Measurements from ENCODE around the gene PPP1R7. TPM values are rescaled to one million over a fixed set of nuclear protein-coding genes. Genes with fewer than 3 reads are reported as not detected.

PPP1R7 gene
- total and polyA plus RNA-seq, 2 of the 4 experiments (the other 2 are of a cell fraction): 60.8 to 70.0 TPM

- Histone ChIP-seq H2BK5ac (ENCODE audit: low read depth, low read length, poor library complexity, severe bottlenecking) (no peak overlapping the region), H3K79me1 (ENCODE audit: low read depth in 1 of 2, low read length in 2 of 2) (no peaks in the 10 kb centered on the region), H3K56ac (ENCODE audit: extremely low read depth, insufficient read depth, low read length) (no peak overlapping the region), H4K20me1 (ENCODE audit: insufficient read depth, low read length) (no peaks in the 10 kb centered on the region; the same call in 1 of the 2 replicates), H3K18ac (ENCODE audit: low read depth, low read length) (no peak overlapping the region), H3K9ac (ENCODE audit: low read depth, low read length) (no peak overlapping the region), H4K91ac (ENCODE audit: insufficient read depth, low read depth, low read length) (no peak overlapping the region), H3K4me2 (ENCODE audit: low read depth, low read length) (no peak overlapping the region), H3K4me1 (ENCODE audit: control insufficient read depth, insufficient read depth, low read length) (no peaks in the 10 kb centered on the region), H3K4me3 (ENCODE audit: insufficient read depth, low read depth, low read length) (no peak overlapping the region), H3K4ac (ENCODE audit: low read depth, low read length) (no peak overlapping the region), H2BK120ac (ENCODE audit: low read depth, low read length) (no peak overlapping the region), H3K9me3 (ENCODE audit: control insufficient read depth, insufficient read depth, low read length) (no peaks in the 10 kb centered on the region), H2AFZ (replicated peaks; ENCODE audit: low read length, poor library complexity) (no peak overlapping the region), H3K9me1 (ENCODE audit: insufficient read depth, low read length) (no peaks in the 10 kb centered on the region), H3K27me3 (ENCODE audit: control insufficient read depth, insufficient read depth, low read length) (peaks cover 9% of the 10 kb centered on the region), H3K23ac (ENCODE audit: low read depth, low read length) (no peak overlapping the region), H3K27ac (ENCODE audit: insufficient read depth, low read length) (no peak overlapping the region), H2AK5ac (ENCODE audit: low read depth, low read length) (no peak overlapping the region), H2AK9ac (replicated peaks; ENCODE audit: low read depth, low read length, poor library complexity) (no peak overlapping the region), H2BK20ac (ENCODE audit: low read depth, low read length) (no peak overlapping the region), H3K14ac (replicated peaks; ENCODE audit: low read depth, low read length) (no peak overlapping the region), H4K8ac (ENCODE audit: low read depth in 2 of 2, low read length in 2 of 2) (no peak overlapping the region), H3K36me3 (ENCODE audit: control insufficient read depth, insufficient read depth, low read length) (peaks cover 5% of the 10 kb centered on the region), H4K5ac (ENCODE audit: low read depth, low read length) (no peak overlapping the region), H2BK15ac (ENCODE audit: low read depth, low read length) (no peak overlapping the region)
- dilution Hi-C loops (cut with HindIII; ENCODE audit: low sequenced_read_pairs, unreplicated experiment): no loop called here
- POLR2A ChIA-PET (ENCODE audit: unreplicated experiment): no interaction called here
- CTCF ChIA-PET: no interaction called here
- ATAC-seq (ENCODE audit: low read depth) (no peak), DNase-seq (no peak)
- in situ Hi-C loops (cut with MboI; ENCODE audit: low sequenced_read_pairs): no loop called here
- intact Hi-C loops (cut with micrococcal nuclease): no loop called here
- BruUV-seq (replicated peaks): no TSS peak
- WGBS, 2 experiments (ENCODE audit: extremely low coverage in 2 of 2, insufficient read length in 1 of 2): no CpG with 5 or more reads among the region's 4 CpGs
- TF ChIP-seq CHD1 (IDR thresholded peaks at IDR 0.05; ENCODE audit: low read depth, low read length) (no peak), MAZ (IDR thresholded peaks at IDR 0.05; ENCODE audit: borderline replicate concordance, low read depth, low read length) (no peak), CEBPB (IDR thresholded peaks at IDR 0.05; ENCODE audit: low read depth, low read length) (no peak), RAD21 (IDR thresholded peaks at IDR 0.05; ENCODE audit: low read length) (no peak), RFX5 (IDR thresholded peaks at IDR 0.05; ENCODE audit: low read depth, low read length) (no peak), POLR2A (IDR thresholded peaks at IDR 0.05; ENCODE audit: low read depth, low read length) (no peak), NFE2L2 (IDR thresholded peaks at IDR 0.05; ENCODE audit: low read depth, low read length) (no peak), CTCF (conservative IDR thresholded peaks at IDR 0.05; ENCODE audit: low read depth, low read length) (no peak), MXI1 (IDR thresholded peaks at IDR 0.05; ENCODE audit: borderline replicate concordance, low read depth, low read length) (no peak), ELK1 (IDR thresholded peaks at IDR 0.05; ENCODE audit: borderline replicate concordance, low read depth, low read length) (no peak), USF2 (IDR thresholded peaks at IDR 0.05; ENCODE audit: low read depth, low read length) (no peak), FOS (IDR thresholded peaks at IDR 0.05; ENCODE audit: low read depth, low read length) (no peak), MAFK (IDR thresholded peaks at IDR 0.05; ENCODE audit: low read depth, low read length) (no peak), SMC3 (IDR thresholded peaks at IDR 0.05; ENCODE audit: low read depth, low read length) (no peak), BHLHE40 (IDR thresholded peaks at IDR 0.05; ENCODE audit: low read depth, low read length) (no peak), RCOR1 (IDR thresholded peaks at IDR 0.05; ENCODE audit: insufficient replicate concordance, low read length) (no peak)
Measured at GRCh38 chr2:241187918-241188234, 37.6 kb downstream of the PPP1R7 start.

All from IMR-90 (cell line).